GM19452 (cell line): ENCODE results near the gene PALLD.
"Not testable (repeated sequence)": the region's sequence is repeated elsewhere in the genome, so short reads cannot be mapped to it uniquely, and the experiment has no call there.

ENCODE experiments used
- ATAC-seq: cut with Tn5 transposase; IDR thresholded peaks from one replicate; pipeline ENCODE4 v1.9.1; 2021; ENCODE audit not compliant: unreplicated experiment

Gene PALLD

DNA sequence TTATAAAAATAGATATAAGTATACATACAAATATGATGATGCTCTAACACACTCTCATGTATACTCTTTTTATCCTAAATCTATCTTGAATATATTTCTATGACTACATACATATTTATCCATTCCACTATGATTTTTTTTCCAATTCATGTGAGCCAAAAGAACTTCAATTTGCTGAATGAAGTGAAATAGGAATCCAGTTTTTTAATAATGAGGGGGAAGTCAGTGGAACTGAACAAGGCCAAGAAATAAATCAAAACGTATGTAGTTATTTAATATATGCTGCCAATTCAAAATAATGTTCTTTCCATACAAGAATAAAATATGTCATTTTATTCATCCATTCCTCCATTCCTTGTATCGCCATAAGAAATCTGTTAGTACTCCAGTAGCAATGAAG is 6.1 kb upstream of the PALLD start:
- ATAC-seq: no peak

DNA sequence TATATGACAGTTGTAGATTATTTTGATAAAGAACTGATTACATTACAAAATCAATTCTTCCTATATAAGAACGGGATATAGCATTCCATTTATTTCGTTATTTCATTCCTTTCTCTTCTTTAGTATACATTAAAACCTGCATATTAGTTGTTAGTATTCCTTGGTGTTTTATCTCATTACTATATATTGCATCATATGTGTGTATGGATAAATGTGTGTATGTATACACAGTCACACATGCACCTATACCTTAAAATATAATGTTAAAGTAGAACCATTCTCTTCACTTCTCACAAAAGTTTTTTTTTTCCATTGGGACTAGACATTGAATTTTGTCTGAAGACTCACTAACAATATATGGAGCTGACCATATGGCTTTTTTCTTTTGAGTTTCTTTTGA is 5.3 kb upstream of the PALLD start:
- no peak for ATAC-seq

- ATAC-seq: no peak
These were observed 1.4 kb downstream of the PALLD start for GRCh38 chr4:168498251-168498650.

DNA sequence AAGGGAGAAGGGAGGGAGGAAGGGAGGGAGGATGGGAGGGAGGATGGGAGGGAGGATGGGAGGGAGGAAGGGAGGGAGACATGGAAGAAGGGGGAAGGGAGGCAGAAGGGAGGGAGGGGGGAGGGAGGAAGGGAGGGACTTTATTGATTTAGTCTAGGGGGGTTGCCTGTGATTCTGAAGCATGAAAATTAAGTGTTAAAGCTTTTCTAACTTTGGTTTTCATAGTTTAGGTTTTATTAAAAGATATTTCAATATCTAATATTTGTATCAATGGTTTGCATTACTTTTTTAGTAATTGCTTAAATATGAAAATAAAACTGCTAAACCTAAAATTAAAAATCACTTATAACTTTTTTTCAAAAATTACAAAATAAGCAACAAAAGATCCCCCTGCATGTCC is 2.4 kb downstream of the PALLD start:
- no peak for ATAC-seq

- no peak for ATAC-seq
These were observed 4.6 kb downstream of the PALLD start for GRCh38 chr4:168501407-168501806.

GRCh38 chr4:168502861-168503260 is 6.0 kb downstream of the PALLD start:
- no peak for ATAC-seq

DNA sequence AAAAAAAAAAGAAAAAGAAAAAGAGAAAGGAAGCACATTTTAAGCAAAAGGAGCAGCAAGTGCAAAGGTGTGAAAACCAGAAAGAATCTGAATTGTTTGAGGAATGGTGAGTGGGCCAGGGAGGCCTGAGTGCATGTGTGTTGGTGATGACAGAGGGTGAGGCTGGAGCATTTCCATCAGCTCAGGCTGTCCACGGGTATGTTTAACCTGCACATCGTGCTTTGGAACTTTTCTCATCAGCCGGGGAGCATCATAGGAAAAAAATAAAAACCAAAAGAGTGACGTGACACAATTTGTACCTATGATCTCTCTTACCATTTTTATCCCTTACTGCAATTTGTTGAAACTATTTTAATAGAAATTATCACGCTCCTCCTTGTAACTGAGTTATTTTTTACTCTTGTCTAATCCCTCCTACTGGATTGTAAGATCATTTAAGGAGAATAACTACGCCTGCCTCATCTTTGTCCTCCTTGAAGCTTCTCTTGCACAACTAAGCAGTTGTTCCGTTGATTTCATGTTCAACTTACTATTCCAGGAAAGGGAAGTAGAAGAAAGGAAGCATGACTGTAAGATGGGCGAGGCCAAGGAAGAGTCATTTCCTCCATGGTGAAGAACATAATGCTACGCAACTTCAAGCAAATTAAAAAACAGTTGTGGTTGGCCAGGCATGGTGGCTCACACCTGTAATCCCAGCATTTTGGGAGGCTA is 7.0 kb downstream of the PALLD start:
- ATAC-seq: no peak

GRCh38 chr4:168504526-168504925 is 7.7 kb downstream of the PALLD start:
- ATAC-seq: no peak

- no peak for ATAC-seq
These were observed 9.2 kb downstream of the PALLD start for GRCh38 chr4:168506014-168506413.

DNA sequence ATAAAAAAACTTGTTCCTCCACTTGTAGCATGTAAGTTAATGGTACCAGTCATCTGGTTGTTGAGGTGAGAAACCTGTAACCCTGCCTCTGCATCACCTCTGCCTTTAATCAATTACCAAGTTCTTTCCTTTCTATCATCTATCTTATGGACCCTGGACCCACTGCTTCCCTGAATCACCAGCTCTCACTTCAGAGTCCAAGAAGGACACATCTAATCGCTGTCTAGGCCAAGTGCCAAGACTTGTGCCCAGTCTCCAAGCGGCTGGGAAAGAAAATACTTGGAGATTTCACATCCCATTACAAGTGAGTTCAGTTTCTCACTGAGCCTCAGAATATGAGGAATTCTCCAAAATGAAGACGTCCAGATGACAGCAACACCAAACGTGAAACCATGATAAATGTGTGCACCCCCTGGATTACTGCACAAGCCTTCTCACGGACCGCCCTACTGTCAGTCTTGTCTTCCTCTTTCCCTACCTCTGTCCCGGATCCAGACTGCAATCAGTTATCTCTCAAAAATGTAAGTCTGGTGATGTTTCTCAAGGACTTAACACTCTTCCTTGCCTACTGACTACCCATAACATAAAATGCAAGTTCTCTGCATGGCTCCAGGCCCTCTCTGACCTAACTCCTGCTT is 10.4 kb downstream of the PALLD start:
- no peak for ATAC-seq

DNA sequence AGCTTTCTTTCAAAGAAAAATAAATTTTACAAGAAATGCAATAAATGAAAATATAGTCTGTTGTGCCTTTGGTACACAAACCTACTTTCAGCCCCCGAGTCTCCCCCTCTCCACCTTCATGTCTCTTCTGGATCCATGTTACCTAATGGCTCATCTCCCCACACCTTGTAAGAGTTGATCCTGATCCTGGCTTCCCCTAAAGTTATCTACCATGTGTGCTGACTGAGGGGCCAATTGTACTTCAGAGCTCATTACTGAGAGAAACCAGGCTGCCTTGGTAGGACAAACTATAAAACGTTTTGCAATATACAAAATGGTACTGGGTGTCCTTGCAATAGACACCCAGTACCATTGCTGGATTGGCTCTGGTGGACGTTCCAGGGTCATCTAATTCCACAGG is 11.8 kb downstream of the PALLD start:
- ATAC-seq: no peak

DNA sequence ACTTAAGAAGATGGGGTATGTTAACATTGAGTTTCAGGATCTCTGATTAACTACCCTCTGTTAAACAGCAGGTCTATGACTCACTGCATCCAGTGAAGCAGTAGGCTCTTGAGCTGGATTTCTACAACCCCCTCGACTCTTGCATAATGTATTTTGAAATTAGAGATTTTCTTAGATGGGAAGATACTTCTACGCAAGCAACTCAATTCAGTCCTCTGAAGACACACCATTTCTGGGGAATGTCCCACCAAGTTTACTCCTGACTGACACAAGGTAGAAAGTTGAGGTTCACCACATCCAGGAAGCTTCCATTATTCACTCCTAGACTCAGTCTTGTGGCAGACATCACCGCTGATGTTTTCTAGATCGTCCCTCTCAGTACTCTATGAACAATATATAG is 12.9 kb downstream of the PALLD start:
- ATAC-seq: no peak

- no peak for ATAC-seq
These were observed 15.1 kb downstream of the PALLD start for GRCh38 chr4:168511780-168512489.

DNA sequence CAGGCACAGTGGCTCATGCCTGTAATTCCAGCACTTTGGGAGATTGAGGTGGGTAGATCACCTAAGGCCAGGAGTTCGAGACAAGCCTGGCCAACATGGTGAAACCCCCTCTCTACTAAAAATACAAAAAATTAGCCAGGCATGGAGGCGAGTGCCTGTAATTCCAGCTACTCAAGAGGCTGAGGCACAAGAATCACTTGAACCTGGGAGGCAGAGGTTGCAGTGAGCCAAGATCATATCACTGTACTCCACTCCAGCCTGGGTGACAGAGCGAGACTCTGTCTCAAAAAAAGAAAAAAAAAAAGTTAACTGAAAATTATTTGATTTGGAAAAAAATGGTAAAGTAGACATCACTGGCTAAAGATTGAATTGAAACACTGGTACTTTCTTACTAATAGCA is 17.0 kb downstream of the PALLD start:
- not testable (repeated sequence) for ATAC-seq

GRCh38 chr4:168514249-168514852 is 17.5 kb downstream of the PALLD start:
- ATAC-seq: no peak

DNA sequence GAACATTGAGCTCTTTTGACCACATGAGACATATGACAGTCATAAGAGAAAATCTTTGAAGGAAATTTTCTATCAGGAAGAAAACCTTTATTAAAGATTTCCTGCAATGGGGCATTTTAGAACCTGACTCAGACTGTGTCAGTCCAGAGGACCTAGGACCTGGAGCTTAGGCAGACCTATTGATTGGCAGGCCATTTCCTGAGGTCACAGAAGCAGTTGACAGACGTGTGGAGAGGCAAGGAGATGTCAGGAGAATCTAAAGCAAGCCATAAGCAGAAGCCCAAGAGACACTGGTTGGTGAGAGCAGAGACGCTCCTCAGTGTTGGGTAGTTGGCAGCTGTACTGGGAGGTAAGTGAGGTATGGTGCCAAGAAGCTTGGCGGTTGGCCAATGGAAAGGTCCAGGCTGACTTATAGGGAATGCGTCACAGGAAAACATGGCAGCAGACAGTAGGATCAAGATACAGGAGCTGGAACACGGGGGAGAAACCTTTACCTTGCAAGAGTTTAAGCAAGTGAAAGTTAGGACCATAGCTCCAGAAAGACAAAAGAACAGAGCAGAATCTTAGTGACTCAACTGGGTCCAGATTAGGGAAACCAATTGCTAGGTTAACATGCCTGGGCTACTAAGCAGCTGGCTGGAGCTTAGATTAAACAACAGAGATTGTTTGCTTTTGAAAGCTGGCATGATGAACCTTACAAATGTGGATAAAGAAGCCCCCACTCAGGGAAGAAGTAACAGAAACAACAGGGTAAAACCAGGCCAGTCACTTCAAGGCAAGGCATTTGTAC is 18.6 kb downstream of the PALLD start:
- no peak for ATAC-seq

DNA sequence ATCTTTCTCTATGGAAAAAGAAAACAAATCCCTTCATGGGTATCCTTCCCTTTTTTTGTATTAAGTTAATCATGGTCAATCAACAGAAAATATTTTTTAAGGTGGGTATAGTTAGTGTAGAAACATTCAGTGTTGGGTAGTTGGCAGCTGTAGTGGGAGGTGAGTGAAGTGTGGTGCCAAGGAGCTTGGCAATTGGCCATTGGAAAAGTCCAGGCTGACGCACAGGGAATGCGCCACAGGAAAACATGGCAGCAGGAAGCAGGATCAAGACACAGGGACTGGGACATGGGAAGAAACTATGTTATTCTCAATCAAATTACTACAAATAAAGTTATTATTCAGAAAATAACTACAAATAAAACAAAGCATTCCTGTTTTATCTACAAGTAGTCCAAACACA is 20.0 kb downstream of the PALLD start:
- ATAC-seq: no peak

GRCh38 chr4:168519576-168519975 is 22.7 kb downstream of the PALLD start:
- no peak for ATAC-seq

- no peak for ATAC-seq
These were observed 24.9 kb downstream of the PALLD start for GRCh38 chr4:168521721-168522120.

DNA sequence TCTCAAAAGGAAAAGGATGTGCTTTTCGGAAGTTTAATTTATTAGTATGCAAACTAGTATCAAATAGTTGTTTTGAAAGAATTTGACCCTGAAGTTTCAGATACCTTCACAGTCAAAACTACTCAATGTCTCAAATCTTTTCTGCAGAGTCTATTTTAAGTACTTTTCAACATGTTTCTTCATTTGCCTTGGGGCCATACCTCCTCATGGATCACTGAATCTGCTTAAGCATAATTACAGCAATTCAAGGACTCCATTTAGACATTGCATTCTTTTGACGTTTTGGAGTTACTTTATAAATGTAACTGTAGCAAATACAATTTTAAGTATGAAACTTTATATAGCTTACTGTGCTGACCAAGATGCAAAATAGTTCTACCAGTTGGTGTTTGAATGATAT is 25.5 kb downstream of the PALLD start:
- no peak for ATAC-seq

DNA sequence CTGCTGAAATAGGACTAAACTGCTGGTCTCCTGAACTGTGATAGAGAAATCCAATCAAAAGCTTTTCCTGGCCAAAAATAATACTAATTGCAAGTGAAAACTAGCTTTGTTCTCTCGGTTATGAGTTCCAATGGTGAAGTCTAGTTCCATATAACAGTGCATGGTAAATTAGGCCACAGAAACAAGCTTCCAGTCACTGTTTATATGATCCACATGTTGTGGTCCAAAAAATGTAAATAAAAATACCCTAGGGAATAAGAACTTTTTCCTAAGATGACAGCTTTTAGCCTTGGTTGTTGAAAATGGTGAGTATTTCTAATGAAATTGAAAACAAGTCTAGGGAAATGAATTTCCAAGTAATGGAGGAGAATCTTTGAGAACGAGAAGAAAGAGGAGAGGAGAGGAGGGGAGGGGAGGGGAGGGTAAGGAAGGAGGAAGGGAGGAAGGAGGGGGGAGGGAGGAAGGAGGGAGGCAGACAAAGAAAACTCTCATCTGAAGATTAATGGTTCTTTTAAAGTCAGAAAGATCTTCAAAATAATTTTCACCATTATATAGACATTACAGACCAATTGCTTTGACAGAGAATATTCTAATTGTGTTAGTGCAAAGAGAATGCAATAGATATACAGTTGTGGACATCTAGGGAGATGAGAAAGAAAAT is 26.1 kb downstream of the PALLD start:
- ATAC-seq: no peak
